GM21381 (cell line): ENCODE results near the gene PRUNE1.

Experiments used
- ATAC-seq: cut with Tn5 transposase; IDR thresholded peaks from one replicate; pipeline ENCODE4 v1.9.1; 2021; ENCODE audit warnings: mild to moderate bottlenecking, moderate library complexity; ENCODE audit not compliant: unreplicated experiment

Gene PRUNE1

GRCh38 chr1:151005729-151006319 is 2.4 kb upstream of the PRUNE1 start:
- ATAC-seq, result no peak

- no peak for ATAC-seq
Observed at GRCh38 chr1:151006327-151007052, 1.8 kb upstream of the PRUNE1 start, which contains the start of gene MINDY1. TSS of gene MINDY1 (minus strand) at chr1:151006902. CDS start at chr1:151002617, 4,285 bp downstream.

GRCh38 chr1:151007853-151008243 is 401 bp upstream of the PRUNE1 start:
- ATAC-seq, result no peak

GRCh38 chr1:151009206-151009587 is 948 bp downstream of the PRUNE1 start:
- no peak for ATAC-seq

- ATAC-seq, result no peak
Observed at GRCh38 chr1:151009674-151010345, 1.6 kb downstream of the PRUNE1 start.

GRCh38 chr1:151010346-151010726 is 2.1 kb downstream of the PRUNE1 start:
- no peak for ATAC-seq

GRCh38 chr1:151011154-151011850 is 3.1 kb downstream of the PRUNE1 start:
- ATAC-seq, result no peak

GRCh38 chr1:151012684-151013471 is 4.6 kb downstream of the PRUNE1 start:
- no peak for ATAC-seq

- ATAC-seq, result no peak
Observed at GRCh38 chr1:151013518-151013917, 5.3 kb downstream of the PRUNE1 start.

GRCh38 chr1:151024540-151025146 is 16.4 kb downstream of the PRUNE1 start:
- ATAC-seq, result no peak

GRCh38 chr1:151026460-151026859 is 18.2 kb downstream of the PRUNE1 start:
- ATAC-seq, result no peak

GRCh38 chr1:151032164-151032563 is 23.9 kb downstream of the PRUNE1 start:
- ATAC-seq, result no peak

GRCh38 chr1:151035167-151035566 is 26.9 kb downstream of the PRUNE1 start:
- no peak for ATAC-seq

- no peak for ATAC-seq
Observed at GRCh38 chr1:151036356-151036755, 28.1 kb downstream of the PRUNE1 start, which contains the start of gene BNIPL. TSS of gene BNIPL (plus strand) at chr1:151036586. CDS start at chr1:151036726, 140 bp downstream.

- no peak for ATAC-seq
Observed at GRCh38 chr1:151037032-151037431, 28.8 kb downstream of the PRUNE1 start.

GRCh38 chr1:151039521-151039920 is 31.3 kb downstream of the PRUNE1 start:
- no peak for ATAC-seq

GRCh38 chr1:151043163-151043562 is 34.9 kb downstream of the PRUNE1 start:
- ATAC-seq, result no peak

- ATAC-seq, result peak; percentile 51
Observed at GRCh38 chr1:151047591-151047924, 39.3 kb downstream of the PRUNE1 start, which contains the start of gene C1orf56. TSS of gene C1orf56 (plus strand) at chr1:151047751. CDS start at chr1:151047848, 97 bp downstream.

- peak; percentile 49 for ATAC-seq
Observed at GRCh38 chr1:151047925-151048644, 39.8 kb downstream of the PRUNE1 start.
